Neural progenitor cell (in vitro differentiated cells): Measurements from ENCODE around the gene AFF3.

Experiments used
- CTCF ChIP-seq: fragments of 200-600 bp; sonication (generic); IDR thresholded peaks from 2 replicates; pipeline ENCODE4 v1.5.1; 2017; ENCODE audit warnings: antibody characterized with exemption, mild to moderate bottlenecking
- EZH2phosphoT487 ChIP-seq: fragments of 200-600 bp; sonication (generic); IDR thresholded peaks from 2 replicates; pipeline ENCODE4 v1.6.1; 2017; ENCODE audit warnings: antibody characterized with exemption

- TF ChIP-seq CTCF (no peak), EZH2phosphoT487 (no peak)
Observed at GRCh38 chr2:100004959-100005387, 137.4 kb downstream of the AFF3 start.
